ENCODE results near the gene GNG7.
A peak's percentile ranks its signal among the peaks of the same experiment; 100 is the strongest.

Gene GNG7

DNA sequence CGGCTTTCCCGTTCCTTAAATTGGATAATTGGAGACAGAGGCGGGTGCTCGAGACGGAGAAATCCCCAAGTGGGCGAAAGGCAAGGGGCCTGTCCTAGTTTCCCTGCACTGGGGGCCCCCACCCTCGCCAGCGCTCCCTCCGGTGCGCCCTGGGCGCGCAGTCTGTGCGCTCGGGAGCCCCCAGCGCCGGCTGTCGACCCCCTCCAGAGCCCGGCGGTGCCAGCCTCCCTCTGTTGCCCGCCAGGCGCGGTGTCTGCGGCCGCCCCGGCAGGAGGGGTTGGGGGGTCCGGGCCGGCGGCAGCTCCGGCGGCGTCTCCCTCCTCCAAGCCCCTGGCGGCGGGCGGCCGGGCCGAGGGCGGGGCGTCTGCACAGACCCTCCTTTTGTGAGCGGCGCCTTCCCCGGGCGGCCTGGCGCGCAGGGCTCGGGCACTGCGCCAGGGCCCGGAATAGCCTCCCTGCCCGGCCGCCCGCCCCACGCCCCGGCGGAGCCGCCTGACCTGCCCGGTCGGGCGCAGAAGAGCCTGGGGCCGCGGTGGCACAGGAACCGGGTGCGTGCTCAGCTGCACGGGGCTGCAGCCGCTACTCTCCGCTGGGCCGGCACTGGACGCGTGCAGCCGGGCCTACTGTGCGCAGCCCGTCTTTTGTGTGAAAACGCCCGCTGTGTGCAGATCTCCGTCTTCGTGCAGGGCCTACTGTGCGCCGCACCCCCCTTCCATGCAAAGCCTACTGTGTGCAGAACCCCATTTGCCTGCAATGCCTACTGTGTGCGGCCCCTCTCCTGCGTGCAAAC, 213.4 kb downstream of the GNG7 start:
- no peak for DNase-seq (ENCODE audit: insufficient read length, low spot score)
- TF ChIP-seq POU2F2 (IDR thresholded peaks at IDR 0.05; ENCODE audit: low read depth, low read length) (no peak), PAX5 (IDR thresholded peaks at IDR 0.05; ENCODE audit: insufficient read depth, low read length, severe bottlenecking) (no peak), POLR2AphosphoS5 (IDR thresholded peaks at IDR 0.05; ENCODE audit: low read depth, low read length) (no peak), TAF1 (IDR thresholded peaks at IDR 0.05; ENCODE audit: low read depth, low read length) (no peak), POLR2A (IDR thresholded peaks at IDR 0.05; ENCODE audit: low read depth, low read length) (no peak), SPI1 (IDR thresholded peaks at IDR 0.05; ENCODE audit: low read depth, low read length) (no peak)
- FAIRE-seq: peak; percentile 79

DNA sequence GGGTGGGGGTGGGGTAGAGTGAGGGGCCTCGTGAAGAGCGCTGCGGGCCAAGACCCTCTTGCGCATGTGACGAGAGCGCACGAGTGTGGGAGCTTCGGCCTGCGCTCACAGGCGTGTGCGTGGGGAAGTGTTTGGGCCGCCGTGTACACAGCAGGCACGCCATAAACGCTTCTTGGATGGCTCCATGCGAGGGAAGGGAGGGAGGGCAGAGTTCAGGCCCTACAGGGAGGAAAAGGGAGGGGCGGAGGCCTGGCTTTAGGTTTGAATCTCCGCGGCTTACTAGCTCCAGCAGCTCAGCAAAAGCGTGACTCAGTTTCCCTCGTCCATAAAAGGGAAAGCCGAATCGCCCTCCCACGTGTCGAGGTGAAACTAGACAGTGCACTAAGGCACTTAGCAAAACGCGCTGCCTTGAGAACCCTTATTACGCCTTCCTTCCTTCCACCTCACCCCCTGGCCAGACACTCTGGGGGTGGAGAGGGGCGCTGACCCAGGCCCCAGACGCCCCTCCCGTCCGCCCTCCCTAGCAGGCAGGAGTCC, 214.0 kb downstream of the GNG7 start:
- no peak for DNase-seq (ENCODE audit: insufficient read length, low spot score)
- TF ChIP-seq POLR2A (IDR thresholded peaks at IDR 0.05; ENCODE audit: low read depth, low read length) (no peak), POU2F2 (IDR thresholded peaks at IDR 0.05; ENCODE audit: low read depth, low read length) (no peak), SPI1 (IDR thresholded peaks at IDR 0.05; ENCODE audit: low read depth, low read length) (no peak), POLR2AphosphoS5 (IDR thresholded peaks at IDR 0.05; ENCODE audit: low read depth, low read length) (no peak), PAX5 (IDR thresholded peaks at IDR 0.05; ENCODE audit: insufficient read depth, low read length, severe bottlenecking) (no peak), TAF1 (IDR thresholded peaks at IDR 0.05; ENCODE audit: low read depth, low read length) (no peak)
- peak; percentile 70 for FAIRE-seq

DNA sequence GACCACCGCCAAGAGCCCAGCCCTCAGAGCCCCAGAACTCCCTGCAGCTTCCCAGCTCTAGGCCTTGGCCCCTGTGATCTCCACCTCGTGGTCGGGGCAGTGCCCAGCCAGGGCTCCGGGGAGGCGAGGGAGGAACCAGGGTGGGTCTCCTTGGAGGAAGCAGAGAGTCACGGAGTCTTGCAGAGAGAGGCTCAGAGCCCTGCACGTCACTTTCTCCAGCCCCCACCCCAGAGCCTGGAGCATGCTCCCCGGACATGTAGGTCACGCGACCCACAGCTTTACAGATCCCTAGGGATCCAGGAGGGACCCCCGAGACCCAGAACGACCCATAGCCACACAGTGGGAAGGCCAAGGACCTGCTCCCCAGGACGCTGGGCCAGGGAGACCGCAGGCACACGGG, 214.7 kb downstream of the GNG7 start:
- peak; percentile 5 for FAIRE-seq
- no peak for DNase-seq (ENCODE audit: insufficient read length, low spot score)
- TF ChIP-seq SPI1 (IDR thresholded peaks at IDR 0.05; ENCODE audit: low read depth, low read length) (no peak), POLR2AphosphoS5 (IDR thresholded peaks at IDR 0.05; ENCODE audit: low read depth, low read length) (no peak), PAX5 (IDR thresholded peaks at IDR 0.05; ENCODE audit: insufficient read depth, low read length, severe bottlenecking) (no peak), POLR2A (IDR thresholded peaks at IDR 0.05; ENCODE audit: low read depth, low read length) (no peak), TAF1 (IDR thresholded peaks at IDR 0.05; ENCODE audit: low read depth, low read length) (no peak), POU2F2 (IDR thresholded peaks at IDR 0.05; ENCODE audit: low read depth, low read length) (no peak)

DNA sequence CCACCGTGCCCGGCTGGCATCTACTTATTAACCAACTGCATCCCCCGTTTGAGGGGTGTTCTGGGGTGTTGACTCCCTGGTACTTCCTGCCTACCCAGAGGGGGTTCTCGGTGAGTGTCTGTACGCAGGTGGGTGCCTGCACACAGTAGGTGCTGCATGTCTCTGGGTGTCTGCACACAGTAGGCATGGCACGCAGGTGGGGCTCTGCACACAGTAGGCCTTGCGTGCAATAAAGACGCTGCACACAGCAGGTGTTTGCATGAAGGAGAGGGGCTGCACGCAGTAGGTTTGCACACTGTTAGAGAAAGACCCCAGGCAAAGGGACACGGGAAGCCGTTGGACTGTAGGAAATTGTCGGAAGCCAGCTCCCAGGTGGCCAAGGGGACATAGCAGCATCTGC, 215.4 kb downstream of the GNG7 start:
- FAIRE-seq: no peak
- no peak for TF ChIP-seq POLR2AphosphoS5 (IDR thresholded peaks at IDR 0.05; ENCODE audit: low read depth, low read length)
- no peak for TF ChIP-seq PAX5 (IDR thresholded peaks at IDR 0.05; ENCODE audit: insufficient read depth, low read length, severe bottlenecking)
- no peak for TF ChIP-seq TAF1 (IDR thresholded peaks at IDR 0.05; ENCODE audit: low read depth, low read length)
- no peak for TF ChIP-seq POU2F2 (IDR thresholded peaks at IDR 0.05; ENCODE audit: low read depth, low read length)
- no peak for TF ChIP-seq POLR2A (IDR thresholded peaks at IDR 0.05; ENCODE audit: low read depth, low read length)
- TF ChIP-seq SPI1 (IDR thresholded peaks at IDR 0.05; ENCODE audit: low read depth, low read length): no peak

DNA sequence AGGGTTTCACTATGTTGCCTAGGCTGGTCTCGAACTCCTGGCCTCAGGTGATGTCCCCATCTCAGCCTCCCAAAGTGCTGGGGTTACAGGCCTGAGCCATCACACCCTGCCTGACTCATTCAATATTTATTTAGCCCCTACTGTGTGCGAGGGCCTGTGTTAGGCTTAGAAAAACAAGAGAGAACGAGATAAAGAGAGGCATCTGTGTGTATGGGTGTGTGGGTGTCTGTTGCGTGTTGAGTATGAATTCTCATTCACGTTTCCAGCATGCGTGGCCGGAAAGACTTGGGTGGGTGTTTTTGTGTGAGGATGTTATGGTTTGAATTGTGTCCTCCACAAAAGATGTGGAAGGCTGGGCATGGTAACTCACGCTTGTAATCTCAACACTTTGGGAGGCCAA, 217.1 kb downstream of the GNG7 start:
- TF ChIP-seq PAX5 (IDR thresholded peaks at IDR 0.05; ENCODE audit: insufficient read depth, low read length, severe bottlenecking) (no peak), POU2F2 (IDR thresholded peaks at IDR 0.05; ENCODE audit: low read depth, low read length) (no peak), POLR2A (IDR thresholded peaks at IDR 0.05; ENCODE audit: low read depth, low read length) (no peak), SPI1 (IDR thresholded peaks at IDR 0.05; ENCODE audit: low read depth, low read length) (no peak), TAF1 (IDR thresholded peaks at IDR 0.05; ENCODE audit: low read depth, low read length) (no peak)
- DNase-seq (ENCODE audit: insufficient read length, low spot score) (no peak), FAIRE-seq (no peak)

More for the DNA sequence above, 215.4 kb downstream of the GNG7 start:
- DNase-seq (ENCODE audit: insufficient read length, low spot score): no peak

DNA sequence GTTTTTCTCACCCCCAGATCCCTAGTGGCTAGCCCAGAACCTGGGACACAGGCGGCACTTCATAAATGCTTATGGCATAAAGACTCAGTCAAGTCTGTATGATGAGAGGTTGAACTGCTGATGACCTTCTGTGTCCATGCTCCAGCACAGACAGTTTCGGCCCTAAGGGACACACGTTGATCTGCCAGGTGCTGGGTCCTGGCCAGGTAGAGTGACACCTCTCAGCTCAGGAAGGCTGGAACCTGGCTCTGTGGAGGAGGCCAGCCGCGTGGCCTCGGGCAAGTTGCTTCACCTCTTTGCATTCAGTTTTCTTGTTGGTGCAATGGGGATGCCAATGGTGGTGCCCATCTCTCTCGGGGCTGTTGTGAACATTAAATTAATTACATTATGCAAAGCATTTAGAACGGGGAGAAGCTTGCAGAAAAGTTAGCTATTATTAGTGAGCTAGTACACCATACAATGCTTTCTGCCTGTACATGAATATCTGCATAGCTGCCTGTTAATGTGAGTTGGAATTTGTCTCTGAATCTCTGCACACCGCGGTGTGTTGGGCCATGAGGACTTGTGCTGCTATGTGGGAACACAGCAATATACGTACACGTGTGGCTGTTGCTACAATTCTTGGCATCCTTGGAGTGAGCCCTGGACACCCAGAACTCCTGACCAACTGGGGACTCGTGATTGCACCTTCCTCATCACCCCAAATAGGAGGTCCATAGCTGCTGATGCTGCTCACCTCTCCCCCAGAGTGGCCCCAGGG, 218.1 kb downstream of the GNG7 start:
- no peak for FAIRE-seq
- no peak for DNase-seq (ENCODE audit: insufficient read length, low spot score)
- TF ChIP-seq SPI1 (IDR thresholded peaks at IDR 0.05; ENCODE audit: low read depth, low read length) (no peak), TAF1 (IDR thresholded peaks at IDR 0.05; ENCODE audit: low read depth, low read length) (no peak), POLR2AphosphoS5 (IDR thresholded peaks at IDR 0.05; ENCODE audit: low read depth, low read length) (no peak), PAX5 (IDR thresholded peaks at IDR 0.05; ENCODE audit: insufficient read depth, low read length, severe bottlenecking) (no peak), POLR2A (IDR thresholded peaks at IDR 0.05; ENCODE audit: low read depth, low read length) (no peak), POU2F2 (IDR thresholded peaks at IDR 0.05; ENCODE audit: low read depth, low read length) (no peak)

DNA sequence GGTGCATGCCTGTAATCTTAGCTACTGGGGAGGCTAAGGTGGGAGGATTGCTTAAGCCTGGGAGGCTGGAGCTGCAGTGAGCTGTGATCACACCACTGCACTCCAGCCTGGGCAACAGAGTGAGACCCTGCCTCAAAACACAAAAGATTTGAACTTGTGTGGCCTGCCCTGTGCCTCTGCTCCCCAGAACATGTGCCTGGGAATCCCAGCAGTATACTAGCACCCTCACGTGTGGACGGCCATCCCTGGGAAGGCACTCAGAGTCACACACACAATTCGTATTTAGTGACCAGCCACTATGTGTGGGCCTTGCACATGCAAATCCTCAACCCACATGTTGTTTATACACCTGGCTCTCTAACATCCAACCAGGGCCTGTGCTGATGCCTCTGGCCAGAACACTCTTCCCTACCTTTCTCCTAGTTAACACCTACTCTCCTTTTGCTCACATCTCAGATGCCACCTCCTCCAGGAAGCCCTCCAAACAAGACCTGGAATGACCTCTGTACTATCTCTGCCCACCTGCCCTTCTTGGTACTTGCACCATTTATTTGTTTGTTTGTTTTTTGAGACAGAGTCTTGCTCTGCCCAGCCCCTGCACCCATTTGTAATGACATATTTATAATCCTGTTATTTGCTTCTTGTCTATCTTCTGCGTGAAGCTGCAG, 218.9 kb downstream of the GNG7 start:
- TF ChIP-seq SPI1 (IDR thresholded peaks at IDR 0.05; ENCODE audit: low read depth, low read length) (no peak), POU2F2 (IDR thresholded peaks at IDR 0.05; ENCODE audit: low read depth, low read length) (0 out of 2 replicates have a peak, but pooled peaks have one; percentile 51)
- DNase-seq (ENCODE audit: insufficient read length, low spot score) (no peak), FAIRE-seq (peak; percentile 5)

DNA sequence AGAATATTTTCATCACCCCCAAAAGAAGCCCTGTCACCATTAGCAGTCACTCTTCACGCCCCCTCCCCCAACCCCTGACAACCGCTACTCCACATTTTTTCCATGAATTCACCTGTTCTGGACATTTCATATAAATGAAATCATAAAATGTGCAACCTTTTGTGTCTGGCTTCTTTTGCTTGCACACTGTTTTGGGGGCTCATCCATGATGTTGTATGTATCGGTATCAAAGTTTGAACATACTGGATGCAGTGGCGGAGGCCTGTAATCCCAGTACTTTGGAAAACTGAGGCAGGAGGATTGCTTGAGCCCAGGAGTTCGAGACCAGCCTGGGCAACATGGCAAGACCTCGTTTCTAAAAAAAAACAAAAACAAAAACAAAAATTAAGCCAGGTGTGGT, 219.4 kb downstream of the GNG7 start:
- TF ChIP-seq SPI1 (IDR thresholded peaks at IDR 0.05; ENCODE audit: low read depth, low read length): no peak
- TF ChIP-seq TAF1 (IDR thresholded peaks at IDR 0.05; ENCODE audit: low read depth, low read length): no peak
- TF ChIP-seq POU2F2 (IDR thresholded peaks at IDR 0.05; ENCODE audit: low read depth, low read length): no peak
- TF ChIP-seq PAX5 (IDR thresholded peaks at IDR 0.05; ENCODE audit: insufficient read depth, low read length, severe bottlenecking): no peak
- no peak for FAIRE-seq
- no peak for DNase-seq (ENCODE audit: insufficient read length, low spot score)

Measured in GM12891 (cell line).